ENCODE results near the gene PCDHGA1.

GRCh38 chr5:141516672-141517025, 186.3 kb downstream of the PCDHGA1 start:
- TF ChIP-seq CTCF (IDR thresholded peaks at IDR 0.05) (no peak), POLR2A (IDR thresholded peaks at IDR 0.05) (no peak)

Data from body of pancreas (tissue), 4 donors.